ENCODE results near the gene TMBIM1. TPM values are rescaled to one million over a fixed set of nuclear protein-coding genes. Genes with fewer than 3 reads are reported as not detected.

Gene TMBIM1
- 100 to 1,000 TPM; 196 to 231 TPM for polyA plus RNA-seq

GRCh38 chr2:218292048-218293014 lies at the start of gene TMBIM1:
Gene TMBIM1 (minus strand): TSS chr2:218292503. CDS start chr2:218282141, 10,362 bp downstream.
- WGBS, 2 donors = 3% methylated on average over 59 to 63 of the region's 63 CpGs
- Histone ChIP-seq H3K27ac (ENCODE audit: low read depth in 2 of 2, low read length in 1 of 2) (peak within 1 kb of the TSS; percentile 94 to 98), H3K36me3 (ENCODE audit: control insufficient read depth in 2 of 2, insufficient read depth in 2 of 2, low read length in 1 of 2) (no peaks in the 10 kb centered on the region), H3K27me3 (ENCODE audit: control insufficient read depth in 1 of 2, insufficient read depth in 2 of 2, low read length in 2 of 2) (no peaks in the 10 kb centered on the region), H3K4me1 (ENCODE audit: control insufficient read depth in 2 of 2, insufficient read depth in 2 of 2, low read length in 1 of 2) (peaks cover 6 to 18% of the 10 kb centered on the region in 2 donors), H3K9me3 (ENCODE audit: control insufficient read depth in 2 of 2, insufficient read depth in 1 of 2, low read depth in 1 of 2, low read length in 1 of 2) (no peaks in the 10 kb centered on the region), H3K4me3 (ENCODE audit: low read depth in 1 of 2, low read length in 2 of 2) (peak within 1 kb of the TSS; percentile 96)

- Histone ChIP-seq H3K27me3 (ENCODE audit: control insufficient read depth in 1 of 2, insufficient read depth in 2 of 2, low read length in 2 of 2) (no peaks in the 10 kb centered on the region), H3K4me1 (ENCODE audit: control insufficient read depth in 2 of 2, insufficient read depth in 2 of 2, low read length in 1 of 2) (peaks cover 6 to 9% of the 10 kb centered on the region in 2 donors), H3K4me3 (ENCODE audit: low read depth in 1 of 2, low read length in 2 of 2) (no peak overlapping the region), H3K27ac (ENCODE audit: low read depth in 2 of 2, low read length in 1 of 2) (no peak overlapping the region), H3K9me3 (ENCODE audit: control insufficient read depth in 2 of 2, insufficient read depth in 1 of 2, low read depth in 1 of 2, low read length in 1 of 2) (no peaks in the 10 kb centered on the region), H3K36me3 (ENCODE audit: control insufficient read depth in 2 of 2, insufficient read depth in 2 of 2, low read length in 1 of 2) (no peaks in the 10 kb centered on the region)
- 91 to 95% methylated on average over 8 of the region's 8 CpGs for WGBS, 2 donors
Observed at GRCh38 chr2:218341381-218341780, 49.1 kb upstream of the TMBIM1 start.

- Histone ChIP-seq H3K9me3 (ENCODE audit: control insufficient read depth in 2 of 2, insufficient read depth in 1 of 2, low read depth in 1 of 2, low read length in 1 of 2) (no peaks in the 10 kb centered on the region), H3K4me3 (ENCODE audit: low read depth in 1 of 2, low read length in 2 of 2) (no peak overlapping the region), H3K4me1 (ENCODE audit: control insufficient read depth in 2 of 2, insufficient read depth in 2 of 2, low read length in 1 of 2) (peaks cover 6 to 9% of the 10 kb centered on the region in 2 donors), H3K27ac (ENCODE audit: low read depth in 2 of 2, low read length in 1 of 2) (no peak overlapping the region), H3K27me3 (ENCODE audit: control insufficient read depth in 1 of 2, insufficient read depth in 2 of 2, low read length in 2 of 2) (no peaks in the 10 kb centered on the region), H3K36me3 (ENCODE audit: control insufficient read depth in 2 of 2, insufficient read depth in 2 of 2, low read length in 1 of 2) (no peaks in the 10 kb centered on the region)
- WGBS, 2 donors = 90 to 95% methylated on average over 9 of the region's 9 CpGs
Observed at GRCh38 chr2:218340656-218341055, 48.4 kb upstream of the TMBIM1 start.

- Histone ChIP-seq H3K4me1 (ENCODE audit: control insufficient read depth in 2 of 2, insufficient read depth in 2 of 2, low read length in 1 of 2) (no peaks in the 10 kb centered on the region), H3K9me3 (ENCODE audit: control insufficient read depth in 2 of 2, insufficient read depth in 1 of 2, low read depth in 1 of 2, low read length in 1 of 2) (no peaks in the 10 kb centered on the region), H3K4me3 (ENCODE audit: low read depth in 1 of 2, low read length in 2 of 2) (no peak overlapping the region), H3K27ac (ENCODE audit: low read depth in 2 of 2, low read length in 1 of 2) (no peak overlapping the region), H3K27me3 (ENCODE audit: control insufficient read depth in 1 of 2, insufficient read depth in 2 of 2, low read length in 2 of 2) (no peaks in the 10 kb centered on the region), H3K36me3 (ENCODE audit: control insufficient read depth in 2 of 2, insufficient read depth in 2 of 2, low read length in 1 of 2) (no peaks in the 10 kb centered on the region)
- WGBS, 2 donors = 95 to 96% methylated on average over 3 of the region's 3 CpGs
Observed at GRCh38 chr2:218334531-218334930, 42.2 kb upstream of the TMBIM1 start.

GRCh38 chr2:218332920-218333645 lies 40.8 kb upstream of the TMBIM1 start:
- H3K4me3 ChIP-seq (ENCODE audit: low read depth in 1 of 2, low read length in 2 of 2) = no peak overlapping the region
- H3K4me1 ChIP-seq (ENCODE audit: control insufficient read depth in 2 of 2, insufficient read depth in 2 of 2, low read length in 1 of 2) = no peaks in the 10 kb centered on the region
- H3K9me3 ChIP-seq (ENCODE audit: control insufficient read depth in 2 of 2, insufficient read depth in 1 of 2, low read depth in 1 of 2, low read length in 1 of 2) = no peaks in the 10 kb centered on the region
- H3K36me3 ChIP-seq (ENCODE audit: control insufficient read depth in 2 of 2, insufficient read depth in 2 of 2, low read length in 1 of 2) = no peaks in the 10 kb centered on the region
- no peak overlapping the region for H3K27ac ChIP-seq (ENCODE audit: low read depth in 2 of 2, low read length in 1 of 2)
- H3K27me3 ChIP-seq (ENCODE audit: control insufficient read depth in 1 of 2, insufficient read depth in 2 of 2, low read length in 2 of 2) = no peaks in the 10 kb centered on the region
- WGBS, 2 donors = 71 to 74% methylated on average over 16 of the region's 16 CpGs

GRCh38 chr2:218332288-218332687 lies 40.0 kb upstream of the TMBIM1 start:
- no peak overlapping the region for H3K27ac ChIP-seq (ENCODE audit: low read depth in 2 of 2, low read length in 1 of 2)
- no peaks in the 10 kb centered on the region for H3K9me3 ChIP-seq (ENCODE audit: control insufficient read depth in 2 of 2, insufficient read depth in 1 of 2, low read depth in 1 of 2, low read length in 1 of 2)
- no peaks in the 10 kb centered on the region for H3K27me3 ChIP-seq (ENCODE audit: control insufficient read depth in 1 of 2, insufficient read depth in 2 of 2, low read length in 2 of 2)
- WGBS, 2 donors = 88 to 93% methylated on average over 1 of the region's 1 CpG
- H3K36me3 ChIP-seq (ENCODE audit: control insufficient read depth in 2 of 2, insufficient read depth in 2 of 2, low read length in 1 of 2) = no peaks in the 10 kb centered on the region
- no peak overlapping the region for H3K4me3 ChIP-seq (ENCODE audit: low read depth in 1 of 2, low read length in 2 of 2)
- H3K4me1 ChIP-seq (ENCODE audit: control insufficient read depth in 2 of 2, insufficient read depth in 2 of 2, low read length in 1 of 2) = no peaks in the 10 kb centered on the region

GRCh38 chr2:218331745-218332144 lies 39.4 kb upstream of the TMBIM1 start:
- Histone ChIP-seq H3K4me1 (ENCODE audit: control insufficient read depth in 2 of 2, insufficient read depth in 2 of 2, low read length in 1 of 2) (no peaks in the 10 kb centered on the region), H3K9me3 (ENCODE audit: control insufficient read depth in 2 of 2, insufficient read depth in 1 of 2, low read depth in 1 of 2, low read length in 1 of 2) (no peaks in the 10 kb centered on the region), H3K4me3 (ENCODE audit: low read depth in 1 of 2, low read length in 2 of 2) (no peak overlapping the region), H3K36me3 (ENCODE audit: control insufficient read depth in 2 of 2, insufficient read depth in 2 of 2, low read length in 1 of 2) (no peaks in the 10 kb centered on the region), H3K27me3 (ENCODE audit: control insufficient read depth in 1 of 2, insufficient read depth in 2 of 2, low read length in 2 of 2) (no peaks in the 10 kb centered on the region), H3K27ac (ENCODE audit: low read depth in 2 of 2, low read length in 1 of 2) (no peak overlapping the region)
- 69 to 70% methylated on average over 8 of the region's 8 CpGs for WGBS, 2 donors

- no peak overlapping the region for H3K4me3 ChIP-seq (ENCODE audit: low read depth in 1 of 2, low read length in 2 of 2)
- no peaks in the 10 kb centered on the region for H3K36me3 ChIP-seq (ENCODE audit: control insufficient read depth in 2 of 2, insufficient read depth in 2 of 2, low read length in 1 of 2)
- H3K27me3 ChIP-seq (ENCODE audit: control insufficient read depth in 1 of 2, insufficient read depth in 2 of 2, low read length in 2 of 2) = no peaks in the 10 kb centered on the region
- H3K9me3 ChIP-seq (ENCODE audit: control insufficient read depth in 2 of 2, insufficient read depth in 1 of 2, low read depth in 1 of 2, low read length in 1 of 2) = no peaks in the 10 kb centered on the region
- WGBS, 2 donors = 67 to 75% methylated on average over 8 of the region's 8 CpGs
- no peaks in the 10 kb centered on the region for H3K4me1 ChIP-seq (ENCODE audit: control insufficient read depth in 2 of 2, insufficient read depth in 2 of 2, low read length in 1 of 2)
- H3K27ac ChIP-seq (ENCODE audit: low read depth in 2 of 2, low read length in 1 of 2) = no peak overlapping the region
Observed at GRCh38 chr2:218329826-218330593, 37.7 kb upstream of the TMBIM1 start.
